Measurements from ENCODE around the gene MRPS18A. TPM values are rescaled to one million over a fixed set of nuclear protein-coding genes. Genes with fewer than 3 reads are reported as not detected.

Gene MRPS18A
- total and polyA plus RNA-seq, 9 of the 15 experiments (the other 6 are each of a cell fraction or from before 2014, with no cell fraction given) = 87.5 to 243 (median 125) TPM

DNA sequence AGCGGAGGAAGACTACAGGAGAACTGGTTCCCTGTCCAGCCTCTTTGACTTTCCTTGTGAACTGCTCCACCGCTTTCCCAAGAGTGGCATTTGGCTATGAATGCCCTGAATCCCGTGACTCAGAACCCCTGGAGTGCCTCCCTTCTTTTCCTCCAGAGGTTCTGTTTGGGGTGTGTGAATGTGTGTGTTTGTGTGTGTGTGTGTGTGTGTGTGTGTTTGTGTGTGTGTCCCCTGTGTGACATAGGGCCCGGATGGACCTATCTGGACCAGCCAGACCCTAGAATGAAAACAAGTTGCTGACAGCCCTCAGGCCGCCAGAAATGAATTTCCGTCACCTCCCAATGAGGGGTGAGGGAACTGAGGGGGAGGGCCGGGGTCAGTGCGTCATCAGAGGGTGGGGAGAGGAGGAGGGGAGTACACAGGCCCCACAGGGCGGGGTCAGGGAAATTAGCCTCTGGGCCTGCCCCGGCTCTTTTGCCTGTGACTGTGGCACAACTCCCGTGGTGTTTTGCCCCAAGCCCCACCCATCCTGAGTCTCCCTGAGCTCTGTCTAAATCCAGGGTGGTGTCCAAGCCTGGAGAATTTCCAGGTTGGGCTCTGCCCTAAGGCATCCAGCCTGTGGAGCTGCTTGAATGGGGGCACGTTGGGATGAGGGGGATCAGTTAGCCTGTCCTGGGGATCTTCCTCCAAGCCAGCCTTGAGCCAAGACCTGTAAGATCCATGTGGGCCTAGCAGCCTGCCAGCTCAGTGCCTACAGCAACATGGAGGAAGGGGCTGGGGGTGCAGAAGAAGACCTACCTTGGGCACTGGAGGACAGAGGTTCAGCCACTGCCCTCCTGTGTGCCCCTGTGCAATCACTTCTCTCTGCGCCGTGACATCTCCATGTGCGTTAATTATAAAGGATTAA is 15.2 kb upstream of the MRPS18A start (continued):
- TF ChIP-seq, protein P1, sequence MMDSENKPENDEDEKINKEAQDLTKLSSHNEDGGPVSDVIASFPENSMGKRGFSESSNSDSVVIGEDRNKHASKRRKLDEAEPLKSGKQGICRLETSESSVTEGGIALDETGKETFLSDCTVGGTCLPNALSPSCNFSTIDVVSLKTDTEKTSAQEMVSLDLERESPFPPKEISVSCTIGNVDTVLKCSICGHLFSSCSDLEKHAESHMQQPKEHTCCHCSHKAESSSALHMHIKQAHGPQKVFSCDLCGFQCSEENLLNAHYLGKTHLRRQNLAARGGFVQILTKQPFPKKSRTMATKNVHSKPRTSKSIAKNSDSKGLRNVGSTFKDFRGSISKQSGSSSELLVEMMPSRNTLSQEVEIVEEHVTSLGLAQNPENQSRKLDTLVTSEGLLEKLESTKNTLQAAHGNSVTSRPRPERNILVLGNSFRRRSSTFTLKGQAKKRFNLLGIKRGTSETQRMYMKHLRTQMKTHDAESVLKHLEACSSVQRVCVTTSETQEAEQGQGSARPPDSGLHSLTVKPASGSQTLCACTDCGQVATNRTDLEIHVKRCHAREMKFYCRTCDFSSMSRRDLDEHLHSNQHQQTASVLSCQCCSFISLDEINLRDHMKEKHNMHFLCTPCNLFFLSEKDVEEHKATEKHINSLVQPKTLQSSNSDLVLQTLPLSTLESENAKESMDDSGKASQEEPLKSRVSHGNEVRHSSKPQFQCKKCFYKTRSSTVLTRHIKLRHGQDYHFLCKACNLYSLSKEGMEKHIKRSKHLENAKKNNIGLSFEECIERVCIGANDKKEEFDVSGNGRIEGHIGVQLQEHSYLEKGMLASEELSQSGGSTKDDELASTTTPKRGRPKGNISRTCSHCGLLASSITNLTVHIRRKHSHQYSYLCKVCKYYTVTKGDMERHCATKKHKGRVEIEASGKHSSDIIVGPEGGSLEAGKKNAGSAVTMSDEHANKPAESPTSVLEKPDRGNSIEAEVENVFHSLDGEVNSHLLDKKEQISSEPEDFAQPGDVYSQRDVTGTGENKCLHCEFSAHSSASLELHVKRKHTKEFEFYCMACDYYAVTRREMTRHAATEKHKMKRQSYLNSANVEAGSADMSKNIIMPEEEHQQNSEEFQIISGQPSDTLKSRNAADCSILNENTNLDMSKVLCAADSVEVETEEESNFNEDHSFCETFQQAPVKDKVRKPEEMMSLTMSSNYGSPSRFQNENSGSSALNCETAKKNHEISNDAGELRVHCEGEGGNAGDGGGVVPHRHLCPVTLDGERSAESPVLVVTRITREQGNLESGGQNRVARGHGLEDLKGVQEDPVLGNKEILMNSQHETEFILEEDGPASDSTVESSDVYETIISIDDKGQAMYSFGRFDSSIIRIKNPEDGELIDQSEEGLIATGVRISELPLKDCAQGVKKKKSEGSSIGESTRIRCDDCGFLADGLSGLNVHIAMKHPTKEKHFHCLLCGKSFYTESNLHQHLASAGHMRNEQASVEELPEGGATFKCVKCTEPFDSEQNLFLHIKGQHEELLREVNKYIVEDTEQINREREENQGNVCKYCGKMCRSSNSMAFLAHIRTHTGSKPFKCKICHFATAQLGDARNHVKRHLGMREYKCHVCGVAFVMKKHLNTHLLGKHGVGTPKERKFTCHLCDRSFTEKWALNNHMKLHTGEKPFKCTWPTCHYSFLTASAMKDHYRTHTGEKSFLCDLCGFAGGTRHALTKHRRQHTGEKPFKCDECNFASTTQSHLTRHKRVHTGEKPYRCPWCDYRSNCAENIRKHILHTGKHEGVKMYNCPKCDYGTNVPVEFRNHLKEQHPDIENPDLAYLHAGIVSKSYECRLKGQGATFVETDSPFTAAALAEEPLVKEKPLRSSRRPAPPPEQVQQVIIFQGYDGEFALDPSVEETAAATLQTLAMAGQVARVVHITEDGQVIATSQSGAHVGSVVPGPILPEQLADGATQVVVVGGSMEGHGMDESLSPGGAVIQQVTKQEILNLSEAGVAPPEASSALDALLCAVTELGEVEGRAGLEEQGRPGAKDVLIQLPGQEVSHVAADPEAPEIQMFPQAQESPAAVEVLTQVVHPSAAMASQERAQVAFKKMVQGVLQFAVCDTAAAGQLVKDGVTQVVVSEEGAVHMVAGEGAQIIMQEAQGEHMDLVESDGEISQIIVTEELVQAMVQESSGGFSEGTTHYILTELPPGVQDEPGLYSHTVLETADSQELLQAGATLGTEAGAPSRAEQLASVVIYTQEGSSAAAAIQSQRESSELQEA (IDR thresholded peaks at IDR 0.05; ENCODE audit: low read depth) = no peak
- TF ChIP-seq FIP1L1 (IDR thresholded peaks at IDR 0.05; ENCODE audit: low read depth, low read length, poor library complexity, severe bottlenecking) (no peak), BACH1 (tag; IDR thresholded peaks at IDR 0.05) (no peak), RBM25 (IDR thresholded peaks at IDR 0.05; ENCODE audit: low read depth, low read length, severe bottlenecking) (no peak), NFE2 (IDR thresholded peaks at IDR 0.05; ENCODE audit: low read depth) (peak; percentile 6; the same call in 1 of the 2 replicates), SRF (CRISPR knock-in tag; IDR thresholded peaks at IDR 0.05) (peak in 1 of 2 experiments; percentile 74; a peak in 1 of 4 replicates), CBFA2T3 (IDR thresholded peaks at IDR 0.05) (peak; percentile 88), NCOA4 (IDR thresholded peaks at IDR 0.05; ENCODE audit: partially characterized antibody) (no peak), BRD4 (IDR thresholded peaks at IDR 0.05) (no peak), ILK (tag; IDR thresholded peaks at IDR 0.05; ENCODE audit: borderline replicate concordance, low read depth) (0 out of 2 replicates have a peak, but pooled peaks have one; percentile 18), ZNF76 (CRISPR knock-in tag; IDR thresholded peaks at IDR 0.05; ENCODE audit: borderline replicate concordance) (no peak), TCFL5 (CRISPR knock-in tag; conservative IDR thresholded peaks at IDR 0.05) (no peak), MYNN (IDR thresholded peaks at IDR 0.05) (no peak), MYNN (CRISPR knock-in tag; IDR thresholded peaks at IDR 0.05) (no peak), SIRT6 (IDR thresholded peaks at IDR 0.05; ENCODE audit: low read depth, low read length) (no peak), SMAD3 (CRISPR knock-in tag; conservative IDR thresholded peaks at IDR 0.05) (0 out of 2 replicates have a peak, but pooled peaks have one; percentile 31), OTX1 (CRISPR knock-in tag; IDR thresholded peaks at IDR 0.05) (peak; percentile 97), FOXP1 (CRISPR knock-in tag; IDR thresholded peaks at IDR 0.05) (no peak; the same call in 1 of the 2 replicates), ZNF431 (CRISPR knock-in tag; IDR thresholded peaks at IDR 0.05) (no peak), SMARCC2 (IDR thresholded peaks at IDR 0.05; ENCODE audit: low read depth) (peak; percentile 59; the same call in 1 of the 2 replicates)
- TF ChIP-seq, protein P2, sequence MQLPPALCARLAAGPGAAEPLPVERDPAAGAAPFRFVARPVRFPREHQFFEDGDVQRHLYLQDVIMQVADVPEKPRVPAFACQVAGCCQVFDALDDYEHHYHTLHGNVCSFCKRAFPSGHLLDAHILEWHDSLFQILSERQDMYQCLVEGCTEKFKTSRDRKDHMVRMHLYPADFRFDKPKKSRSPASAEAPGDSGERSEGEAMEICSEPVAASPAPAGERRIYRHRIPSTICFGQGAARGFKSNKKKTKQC (CRISPR knock-in tag; IDR thresholded peaks at IDR 0.05) = no peak
